ENCODE measurements around the gene SCAF8.

The SCAF8 gene

GRCh38 chr6:154733183-154733625 is at the start of gene SCAF8:
TSS of gene SCAF8 (plus strand) at chr6:154733416. CDS start at chr6:154733901, 485 bp downstream.
- Histone ChIP-seq H3K4me3 (ENCODE audit: low read depth in 1 of 2, low read length in 2 of 2) (peak within 1 kb of the TSS; percentile 92 to 97), H3K27me3 (ENCODE audit: control insufficient read depth in 1 of 2, insufficient read depth in 2 of 2, low read length in 2 of 2) (no peaks in the 10 kb centered on the region), H3K9ac (ENCODE audit: low read length) (peak within 1 kb of the TSS; percentile 73), H3K36me3 (ENCODE audit: insufficient read depth, low read length) (no peaks in the 10 kb centered on the region), H3K27ac (ENCODE audit: low read depth, low read length) (peak within 1 kb of the TSS; percentile 100), H3K9me3 (ENCODE audit: low read length) (no peaks in the 10 kb centered on the region), H3K4me1 (ENCODE audit: insufficient read depth, low read length) (peaks cover 46% of the 10 kb centered on the region)

DNA sequence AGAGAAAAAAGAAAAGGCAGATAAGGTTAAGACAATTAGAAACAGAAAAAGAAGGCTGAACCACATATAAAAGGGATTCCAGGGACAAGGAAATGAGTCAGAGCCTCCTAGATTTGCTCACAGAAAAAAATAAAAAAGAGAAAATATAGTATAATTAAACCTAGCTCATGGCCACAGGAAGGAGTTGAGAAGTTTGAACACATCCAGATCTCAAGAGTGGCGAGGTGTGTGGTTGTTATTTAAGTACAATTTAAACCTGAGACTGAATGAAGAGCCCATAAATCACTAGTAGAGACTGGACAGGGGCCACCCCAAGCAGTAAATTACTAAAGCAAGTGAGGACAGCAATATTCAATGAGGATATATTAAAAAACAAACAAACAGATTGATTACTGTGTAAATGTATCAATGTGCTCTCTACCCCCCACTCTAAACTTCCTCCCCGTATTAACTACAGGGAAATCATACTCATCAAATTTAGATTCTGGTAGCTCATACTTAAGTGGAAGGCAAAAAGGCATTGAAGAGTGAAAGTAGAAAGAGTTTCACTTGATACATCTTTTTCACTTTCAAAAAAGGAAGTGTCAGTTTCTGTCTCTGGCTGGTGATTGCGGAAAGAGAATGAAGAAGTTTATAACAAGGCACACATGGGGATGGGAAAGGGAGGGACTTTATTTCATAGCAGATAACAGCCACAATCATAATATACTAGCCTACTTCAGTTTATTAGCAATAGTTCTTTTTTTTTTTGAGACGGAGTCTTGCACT is 49.3 kb upstream of the SCAF8 start:
- Histone ChIP-seq H3K9ac (ENCODE audit: low read length) (no peak overlapping the region), H3K4me1 (ENCODE audit: insufficient read depth, low read length) (no peaks in the 10 kb centered on the region), H3K27me3 (ENCODE audit: control insufficient read depth in 1 of 2, insufficient read depth in 2 of 2, low read length in 2 of 2) (no peaks in the 10 kb centered on the region), H3K36me3 (ENCODE audit: insufficient read depth, low read length) (no peaks in the 10 kb centered on the region), H3K4me3 (ENCODE audit: low read depth in 1 of 2, low read length in 2 of 2) (no peak overlapping the region), H3K27ac (ENCODE audit: low read depth, low read length) (no peak overlapping the region), H3K9me3 (ENCODE audit: low read length) (no peaks in the 10 kb centered on the region)

GRCh38 chr6:154686162-154686561 is 47.1 kb upstream of the SCAF8 start:
- Histone ChIP-seq H3K27me3 (ENCODE audit: control insufficient read depth in 1 of 2, insufficient read depth in 2 of 2, low read length in 2 of 2) (no peaks in the 10 kb centered on the region), H3K9me3 (ENCODE audit: low read length) (no peaks in the 10 kb centered on the region), H3K36me3 (ENCODE audit: insufficient read depth, low read length) (no peaks in the 10 kb centered on the region), H3K4me1 (ENCODE audit: insufficient read depth, low read length) (peaks cover 7% of the 10 kb centered on the region), H3K27ac (ENCODE audit: low read depth, low read length) (no peak overlapping the region), H3K4me3 (ENCODE audit: low read depth in 1 of 2, low read length in 2 of 2) (no peak overlapping the region), H3K9ac (ENCODE audit: low read length) (no peak overlapping the region)

DNA sequence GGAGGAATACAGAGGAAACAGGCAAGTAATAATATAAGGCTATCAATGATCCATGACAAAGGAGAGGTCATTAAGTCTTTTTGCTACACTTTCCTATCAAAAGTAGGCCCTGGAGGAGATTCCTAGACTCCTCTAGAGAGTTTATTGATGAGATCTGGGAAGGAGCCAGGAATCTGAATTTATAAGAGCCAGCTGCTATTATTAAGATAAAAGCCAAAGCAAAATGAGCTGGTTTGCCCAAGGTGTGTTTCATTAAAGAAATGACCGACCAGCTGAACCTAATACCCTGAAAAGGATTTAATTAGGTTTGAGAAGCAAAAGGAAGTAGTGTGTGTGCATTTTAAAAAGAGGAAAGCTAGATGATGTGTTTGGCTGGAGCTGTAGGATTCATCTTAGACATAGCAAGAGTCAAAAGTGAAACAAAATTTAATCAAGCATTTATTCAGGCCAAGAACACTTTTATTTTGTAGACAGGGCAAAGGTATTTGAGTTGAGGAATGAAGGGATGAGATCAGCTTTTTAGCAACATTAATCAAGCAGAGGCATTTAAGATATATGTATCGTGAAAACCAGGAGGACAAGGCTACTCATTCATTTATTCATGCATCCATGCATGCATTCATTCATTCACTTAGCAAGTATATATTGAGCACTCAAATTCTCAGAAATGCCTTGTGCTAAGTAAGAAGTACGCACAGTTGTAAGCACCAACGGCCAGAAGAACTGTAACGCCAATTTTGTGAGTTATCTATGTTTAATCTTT is 43.5 kb upstream of the SCAF8 start:
- H3K9me3 ChIP-seq (ENCODE audit: low read length) = no peaks in the 10 kb centered on the region
- H3K27ac ChIP-seq (ENCODE audit: low read depth, low read length) = no peak overlapping the region
- H3K9ac ChIP-seq (ENCODE audit: low read length) = no peak overlapping the region
- H3K27me3 ChIP-seq (ENCODE audit: control insufficient read depth in 1 of 2, insufficient read depth in 2 of 2, low read length in 2 of 2) = no peaks in the 10 kb centered on the region
- H3K36me3 ChIP-seq (ENCODE audit: insufficient read depth, low read length) = no peaks in the 10 kb centered on the region
- H3K4me3 ChIP-seq (ENCODE audit: low read depth in 1 of 2, low read length in 2 of 2) = no peak overlapping the region
- H3K4me1 ChIP-seq (ENCODE audit: insufficient read depth, low read length) = peaks cover 7% of the 10 kb centered on the region

GRCh38 chr6:154690857-154691256 is 42.4 kb upstream of the SCAF8 start:
- Histone ChIP-seq H3K4me1 (ENCODE audit: insufficient read depth, low read length) (peaks cover 7% of the 10 kb centered on the region), H3K36me3 (ENCODE audit: insufficient read depth, low read length) (no peaks in the 10 kb centered on the region), H3K27me3 (ENCODE audit: control insufficient read depth in 1 of 2, insufficient read depth in 2 of 2, low read length in 2 of 2) (no peaks in the 10 kb centered on the region), H3K9me3 (ENCODE audit: low read length) (no peaks in the 10 kb centered on the region), H3K4me3 (ENCODE audit: low read depth in 1 of 2, low read length in 2 of 2) (no peak overlapping the region), H3K9ac (ENCODE audit: low read length) (no peak overlapping the region), H3K27ac (ENCODE audit: low read depth, low read length) (no peak overlapping the region)

- Histone ChIP-seq H3K9ac (ENCODE audit: low read length) (no peak overlapping the region), H3K36me3 (ENCODE audit: insufficient read depth, low read length) (no peaks in the 10 kb centered on the region), H3K9me3 (ENCODE audit: low read length) (no peaks in the 10 kb centered on the region), H3K4me1 (ENCODE audit: insufficient read depth, low read length) (no peaks in the 10 kb centered on the region), H3K27me3 (ENCODE audit: control insufficient read depth in 1 of 2, insufficient read depth in 2 of 2, low read length in 2 of 2) (no peaks in the 10 kb centered on the region), H3K4me3 (ENCODE audit: low read depth in 1 of 2, low read length in 2 of 2) (no peak overlapping the region), H3K27ac (ENCODE audit: low read depth, low read length) (no peak overlapping the region)
Measured at GRCh38 chr6:154696661-154697060, 36.6 kb upstream of the SCAF8 start.

GRCh38 chr6:154703124-154703523 is 30.1 kb upstream of the SCAF8 start:
- H3K9ac ChIP-seq (ENCODE audit: low read length) = no peak overlapping the region
- no peak overlapping the region for H3K27ac ChIP-seq (ENCODE audit: low read depth, low read length)
- no peaks in the 10 kb centered on the region for H3K27me3 ChIP-seq (ENCODE audit: control insufficient read depth in 1 of 2, insufficient read depth in 2 of 2, low read length in 2 of 2)
- no peaks in the 10 kb centered on the region for H3K4me1 ChIP-seq (ENCODE audit: insufficient read depth, low read length)
- H3K36me3 ChIP-seq (ENCODE audit: insufficient read depth, low read length) = no peaks in the 10 kb centered on the region
- no peak overlapping the region for H3K4me3 ChIP-seq (ENCODE audit: low read depth in 1 of 2, low read length in 2 of 2)
- H3K9me3 ChIP-seq (ENCODE audit: low read length) = no peaks in the 10 kb centered on the region

DNA sequence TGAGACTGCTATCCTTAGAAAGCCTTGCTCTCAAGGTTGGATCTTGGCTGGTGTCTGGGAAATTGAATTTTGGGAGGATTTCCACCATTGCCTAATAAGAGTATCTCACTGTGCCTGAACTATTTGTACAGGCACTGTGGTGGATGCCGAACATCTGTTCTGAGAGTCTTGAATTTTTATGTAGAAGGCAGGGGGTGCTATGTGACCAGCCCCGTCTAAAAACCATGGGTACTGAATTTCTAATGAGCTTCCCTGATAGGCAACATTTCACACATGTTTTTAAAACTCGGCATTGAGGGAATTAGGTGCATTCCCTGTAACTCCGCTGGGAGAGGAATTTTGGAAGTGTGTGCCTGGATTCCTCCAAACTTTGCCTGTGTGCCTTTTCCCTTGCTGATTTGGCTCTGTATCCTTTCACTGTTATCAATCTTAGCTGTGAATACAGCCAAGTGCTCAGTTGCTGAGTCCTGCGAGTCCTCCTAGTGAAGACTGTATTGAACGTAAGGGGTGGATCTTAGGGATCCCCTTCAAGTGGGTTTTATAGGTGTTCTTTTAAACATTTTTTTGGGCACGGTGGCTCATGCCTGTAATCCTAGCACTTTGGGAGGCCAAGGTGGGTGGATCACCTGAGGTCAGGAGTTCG is 27.6 kb upstream of the SCAF8 start:
- Histone ChIP-seq H3K9ac (ENCODE audit: low read length) (no peak overlapping the region), H3K36me3 (ENCODE audit: insufficient read depth, low read length) (no peaks in the 10 kb centered on the region), H3K27ac (ENCODE audit: low read depth, low read length) (no peak overlapping the region), H3K4me3 (ENCODE audit: low read depth in 1 of 2, low read length in 2 of 2) (no peak overlapping the region), H3K27me3 (ENCODE audit: control insufficient read depth in 1 of 2, insufficient read depth in 2 of 2, low read length in 2 of 2) (no peaks in the 10 kb centered on the region), H3K9me3 (ENCODE audit: low read length) (no peaks in the 10 kb centered on the region), H3K4me1 (ENCODE audit: insufficient read depth, low read length) (no peaks in the 10 kb centered on the region)

GRCh38 chr6:154706389-154706788 is 26.8 kb upstream of the SCAF8 start:
- Histone ChIP-seq H3K36me3 (ENCODE audit: insufficient read depth, low read length) (no peaks in the 10 kb centered on the region), H3K27me3 (ENCODE audit: control insufficient read depth in 1 of 2, insufficient read depth in 2 of 2, low read length in 2 of 2) (no peaks in the 10 kb centered on the region), H3K4me1 (ENCODE audit: insufficient read depth, low read length) (no peaks in the 10 kb centered on the region), H3K9me3 (ENCODE audit: low read length) (no peaks in the 10 kb centered on the region), H3K27ac (ENCODE audit: low read depth, low read length) (no peak overlapping the region), H3K4me3 (ENCODE audit: low read depth in 1 of 2, low read length in 2 of 2) (no peak overlapping the region), H3K9ac (ENCODE audit: low read length) (no peak overlapping the region)

- no peaks in the 10 kb centered on the region for H3K4me1 ChIP-seq (ENCODE audit: insufficient read depth, low read length)
- H3K27me3 ChIP-seq (ENCODE audit: control insufficient read depth in 1 of 2, insufficient read depth in 2 of 2, low read length in 2 of 2) = no peaks in the 10 kb centered on the region
- H3K9ac ChIP-seq (ENCODE audit: low read length) = no peak overlapping the region
- no peaks in the 10 kb centered on the region for H3K9me3 ChIP-seq (ENCODE audit: low read length)
- no peak overlapping the region for H3K4me3 ChIP-seq (ENCODE audit: low read depth in 1 of 2, low read length in 2 of 2)
- H3K36me3 ChIP-seq (ENCODE audit: insufficient read depth, low read length) = no peaks in the 10 kb centered on the region
- no peak overlapping the region for H3K27ac ChIP-seq (ENCODE audit: low read depth, low read length)
Measured at GRCh38 chr6:154709621-154710020, 23.6 kb upstream of the SCAF8 start.

DNA sequence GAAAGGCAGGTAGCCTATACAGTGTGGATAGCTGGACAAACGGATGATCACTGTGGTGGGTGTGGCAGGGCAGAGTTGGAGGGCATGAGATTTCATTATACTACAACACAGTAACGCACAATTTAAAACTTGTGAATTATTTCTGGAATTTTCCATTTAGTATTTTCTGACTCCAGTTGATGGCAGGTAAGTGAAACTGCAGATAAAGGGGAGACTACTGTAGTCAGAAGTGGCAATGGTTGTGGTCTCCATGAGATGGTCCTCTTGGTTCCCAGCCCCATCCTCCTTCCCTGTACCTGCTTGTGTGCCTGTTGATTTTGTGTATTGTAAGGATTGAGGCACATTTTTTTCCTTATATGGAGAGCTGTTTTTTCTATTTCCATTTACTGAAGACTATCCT is 22.5 kb upstream of the SCAF8 start:
- no peaks in the 10 kb centered on the region for H3K4me1 ChIP-seq (ENCODE audit: insufficient read depth, low read length)
- H3K27me3 ChIP-seq (ENCODE audit: control insufficient read depth in 1 of 2, insufficient read depth in 2 of 2, low read length in 2 of 2) = no peaks in the 10 kb centered on the region
- no peaks in the 10 kb centered on the region for H3K9me3 ChIP-seq (ENCODE audit: low read length)
- no peak overlapping the region for H3K4me3 ChIP-seq (ENCODE audit: low read depth in 1 of 2, low read length in 2 of 2)
- no peaks in the 10 kb centered on the region for H3K36me3 ChIP-seq (ENCODE audit: insufficient read depth, low read length)
- H3K27ac ChIP-seq (ENCODE audit: low read depth, low read length) = no peak overlapping the region
- H3K9ac ChIP-seq (ENCODE audit: low read length) = no peak overlapping the region

Measured in muscle layer of colon (tissue), 2 donors.